Measurements from ENCODE around the gene MAMDC2. TPM values are rescaled to one million over a fixed set of nuclear protein-coding genes. Genes with fewer than 3 reads are reported as not detected.

MAMDC2 gene
- polyA plus RNA-seq, 1 experiment, result 10.4 TPM

- ChIA-PET POLR2A (no interaction called here), CTCF (no interaction called here)
- DNase-seq (ENCODE audit: low read depth, low spot score), result no peak
- TF ChIP-seq, protein P1, sequence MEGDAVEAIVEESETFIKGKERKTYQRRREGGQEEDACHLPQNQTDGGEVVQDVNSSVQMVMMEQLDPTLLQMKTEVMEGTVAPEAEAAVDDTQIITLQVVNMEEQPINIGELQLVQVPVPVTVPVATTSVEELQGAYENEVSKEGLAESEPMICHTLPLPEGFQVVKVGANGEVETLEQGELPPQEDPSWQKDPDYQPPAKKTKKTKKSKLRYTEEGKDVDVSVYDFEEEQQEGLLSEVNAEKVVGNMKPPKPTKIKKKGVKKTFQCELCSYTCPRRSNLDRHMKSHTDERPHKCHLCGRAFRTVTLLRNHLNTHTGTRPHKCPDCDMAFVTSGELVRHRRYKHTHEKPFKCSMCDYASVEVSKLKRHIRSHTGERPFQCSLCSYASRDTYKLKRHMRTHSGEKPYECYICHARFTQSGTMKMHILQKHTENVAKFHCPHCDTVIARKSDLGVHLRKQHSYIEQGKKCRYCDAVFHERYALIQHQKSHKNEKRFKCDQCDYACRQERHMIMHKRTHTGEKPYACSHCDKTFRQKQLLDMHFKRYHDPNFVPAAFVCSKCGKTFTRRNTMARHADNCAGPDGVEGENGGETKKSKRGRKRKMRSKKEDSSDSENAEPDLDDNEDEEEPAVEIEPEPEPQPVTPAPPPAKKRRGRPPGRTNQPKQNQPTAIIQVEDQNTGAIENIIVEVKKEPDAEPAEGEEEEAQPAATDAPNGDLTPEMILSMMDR (IDR thresholded peaks at IDR 0.05; ENCODE audit: low read depth, low read length), result no peak
- Histone ChIP-seq H3K4me3 (ENCODE audit: low read depth, low read length) (no peak overlapping the region), H3K27ac (ENCODE audit: low read depth, low read length) (no peak overlapping the region), H3K27me3 (ENCODE audit: control insufficient read depth, insufficient read depth, low read length) (no peaks in the 10 kb centered on the region), H3K9me3 (ENCODE audit: control insufficient read depth, insufficient read depth, low read length) (no peaks in the 10 kb centered on the region)
Measured at GRCh38 chr9:70076678-70077077, 33.0 kb downstream of the MAMDC2 start.

- Histone ChIP-seq H3K9me3 (ENCODE audit: control insufficient read depth, insufficient read depth, low read length) (no peaks in the 10 kb centered on the region), H3K27ac (ENCODE audit: low read depth, low read length) (no peak overlapping the region), H3K27me3 (ENCODE audit: control insufficient read depth, insufficient read depth, low read length) (no peaks in the 10 kb centered on the region), H3K4me3 (ENCODE audit: low read depth, low read length) (no peak overlapping the region)
- ChIA-PET POLR2A (interaction anchor here (0.6 kb wide), 1 partner anchor 332 kb away, joined by 4 read pairs; no protein-coding TSS in a partner anchor), CTCF (interaction anchor here (0.6 to 3.8 kb wide), 3 partner anchors 32 to 108 kb away, joined by 3 to 15 read pairs (median 10); no protein-coding TSS in a partner anchor)
- TF ChIP-seq, protein P1 (IDR thresholded peaks at IDR 0.05; ENCODE audit: low read depth, low read length), result no peak
- DNase-seq (ENCODE audit: low read depth, low spot score), result no peak
Measured at GRCh38 chr9:70079417-70080037, 35.9 kb downstream of the MAMDC2 start.

DNA sequence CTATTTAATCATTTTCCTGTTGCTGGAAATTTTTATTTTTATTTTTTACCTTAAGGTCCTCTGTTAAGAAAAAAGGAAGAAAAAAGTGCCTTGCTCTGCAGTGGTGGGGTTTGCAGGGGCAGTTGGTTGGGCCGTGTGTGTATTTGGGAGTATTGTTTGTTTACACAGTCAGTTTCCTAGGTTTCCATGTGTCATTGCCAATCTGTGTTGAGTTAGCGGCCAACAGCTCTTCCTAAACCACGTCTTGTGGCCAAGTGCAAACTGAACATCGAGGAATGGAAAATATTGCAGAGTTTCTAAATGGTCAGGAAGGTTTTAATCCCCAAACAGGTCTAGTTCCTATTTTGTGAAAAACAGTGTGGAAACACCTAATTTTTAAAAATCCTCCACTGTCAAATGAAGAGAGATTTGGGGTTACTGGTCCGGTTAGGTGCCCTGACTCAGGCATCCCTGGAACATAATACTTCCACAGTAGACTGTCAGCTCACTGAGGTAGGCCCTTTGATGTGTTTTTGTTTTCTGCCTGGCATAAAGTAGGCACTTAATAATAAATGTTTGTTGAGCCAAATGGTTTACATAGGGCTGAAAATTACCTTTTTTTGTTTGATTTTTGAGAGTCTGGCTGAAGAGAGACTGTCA is 37.0 kb downstream of the MAMDC2 start:
- Histone ChIP-seq H3K27me3 (ENCODE audit: control insufficient read depth, insufficient read depth, low read length) (no peaks in the 10 kb centered on the region), H3K27ac (ENCODE audit: low read depth, low read length) (no peak overlapping the region), H3K4me3 (ENCODE audit: low read depth, low read length) (no peak overlapping the region), H3K9me3 (ENCODE audit: control insufficient read depth, insufficient read depth, low read length) (no peaks in the 10 kb centered on the region)
- TF ChIP-seq, protein P1 (IDR thresholded peaks at IDR 0.05; ENCODE audit: low read depth, low read length), result no peak
- ChIA-PET CTCF (interaction anchor here (0.6 to 3.8 kb wide), 3 partner anchors 31 to 77 kb away, joined by 5 to 15 read pairs (median 10); no protein-coding TSS in a partner anchor), POLR2A (interaction anchor here (0.9 kb wide), 1 partner anchor 40 kb away, joined by 3 read pairs; no protein-coding TSS in a partner anchor)
- DNase-seq (ENCODE audit: low read depth, low spot score), result peak; percentile 27

- no peaks in the 10 kb centered on the region for H3K9me3 ChIP-seq (ENCODE audit: control insufficient read depth, insufficient read depth, low read length)
- no peaks in the 10 kb centered on the region for H3K27me3 ChIP-seq (ENCODE audit: control insufficient read depth, insufficient read depth, low read length)
- CTCF ChIA-PET, result interaction anchor here (0.6 to 3.8 kb wide), 2 partner anchors 33 to 78 kb away, joined by 5 to 15 read pairs; no protein-coding TSS in a partner anchor
- POLR2A ChIA-PET, result interaction anchor here (0.9 to 1.0 kb wide), 2 partner anchors 37 to 39 kb away, joined by 3 read pairs; no protein-coding TSS in a partner anchor
- TF ChIP-seq, protein P1 (IDR thresholded peaks at IDR 0.05; ENCODE audit: low read depth, low read length), result no peak
- no peak for DNase-seq (ENCODE audit: low read depth, low spot score)
- no peak overlapping the region for H3K4me3 ChIP-seq (ENCODE audit: low read depth, low read length)
- H3K27ac ChIP-seq (ENCODE audit: low read depth, low read length), result no peak overlapping the region
Measured at GRCh38 chr9:70081120-70081495, 37.5 kb downstream of the MAMDC2 start.

GRCh38 chr9:70083429-70083828 is 39.8 kb downstream of the MAMDC2 start:
- TF ChIP-seq, protein P1 (IDR thresholded peaks at IDR 0.05; ENCODE audit: low read depth, low read length), result no peak
- POLR2A ChIA-PET, result interaction anchor here (0.7 kb wide), 1 partner anchor 498 kb away, joined by 4 read pairs; no protein-coding TSS in a partner anchor
- H3K27me3 ChIP-seq (ENCODE audit: control insufficient read depth, insufficient read depth, low read length), result no peaks in the 10 kb centered on the region
- H3K9me3 ChIP-seq (ENCODE audit: control insufficient read depth, insufficient read depth, low read length), result no peaks in the 10 kb centered on the region
- no peak overlapping the region for H3K27ac ChIP-seq (ENCODE audit: low read depth, low read length)
- no peak overlapping the region for H3K4me3 ChIP-seq (ENCODE audit: low read depth, low read length)
- no peak for DNase-seq (ENCODE audit: low read depth, low spot score)
- CTCF ChIA-PET, result interaction anchor here (4.1 kb wide), 1 partner anchor 29 kb away, joined by 46 read pairs; no protein-coding TSS in a partner anchor
